ENCODE data around the gene SEC23A. TPM values are rescaled to one million over a fixed set of nuclear protein-coding genes. Genes with fewer than 3 reads are reported as not detected.

SEC23A gene
- total and polyA plus RNA-seq, 2 of the 13 experiments (the other 11 are each of a cell fraction or from before 2014, with no cell fraction given): 403 to 887 TPM

DNA sequence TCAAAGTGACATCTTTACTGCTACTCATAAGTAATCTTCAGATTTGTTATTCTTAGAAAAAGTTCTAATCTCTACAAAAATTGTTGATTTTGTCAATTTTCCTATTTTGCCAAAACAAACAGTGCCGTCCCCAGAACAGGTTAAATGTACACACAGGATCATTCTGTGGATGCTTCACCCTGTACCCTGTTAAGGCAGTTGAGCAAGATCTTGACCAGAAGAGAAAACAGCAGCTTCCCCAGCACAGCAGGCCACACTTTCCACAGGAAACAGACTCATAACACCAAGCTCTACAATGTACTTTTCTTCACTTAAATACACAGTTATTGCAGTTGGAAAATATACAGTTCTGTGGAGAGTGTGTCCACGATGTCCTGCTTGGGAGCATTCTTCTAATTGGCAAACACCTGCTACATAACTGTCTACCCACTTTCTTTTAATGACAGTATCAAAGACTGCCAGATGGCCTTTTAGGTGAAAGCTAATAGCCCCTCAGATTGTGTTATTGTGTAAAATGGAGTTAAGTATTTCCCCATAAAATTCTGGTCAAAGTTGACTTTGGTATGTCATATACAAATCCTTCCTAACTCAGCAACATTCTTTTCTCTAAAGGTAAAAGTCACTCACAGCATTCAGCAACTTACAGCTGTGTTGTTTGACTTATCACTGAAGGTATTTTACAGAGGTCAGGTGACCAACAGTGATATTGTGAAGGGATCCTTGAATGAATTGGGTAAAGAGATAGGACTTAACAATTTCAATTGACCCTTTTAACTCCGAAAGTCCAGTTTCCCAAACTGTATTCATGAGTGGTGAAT is 77.0 kb downstream of the SEC23A start (continued):
- TF ChIP-seq, protein P1, sequence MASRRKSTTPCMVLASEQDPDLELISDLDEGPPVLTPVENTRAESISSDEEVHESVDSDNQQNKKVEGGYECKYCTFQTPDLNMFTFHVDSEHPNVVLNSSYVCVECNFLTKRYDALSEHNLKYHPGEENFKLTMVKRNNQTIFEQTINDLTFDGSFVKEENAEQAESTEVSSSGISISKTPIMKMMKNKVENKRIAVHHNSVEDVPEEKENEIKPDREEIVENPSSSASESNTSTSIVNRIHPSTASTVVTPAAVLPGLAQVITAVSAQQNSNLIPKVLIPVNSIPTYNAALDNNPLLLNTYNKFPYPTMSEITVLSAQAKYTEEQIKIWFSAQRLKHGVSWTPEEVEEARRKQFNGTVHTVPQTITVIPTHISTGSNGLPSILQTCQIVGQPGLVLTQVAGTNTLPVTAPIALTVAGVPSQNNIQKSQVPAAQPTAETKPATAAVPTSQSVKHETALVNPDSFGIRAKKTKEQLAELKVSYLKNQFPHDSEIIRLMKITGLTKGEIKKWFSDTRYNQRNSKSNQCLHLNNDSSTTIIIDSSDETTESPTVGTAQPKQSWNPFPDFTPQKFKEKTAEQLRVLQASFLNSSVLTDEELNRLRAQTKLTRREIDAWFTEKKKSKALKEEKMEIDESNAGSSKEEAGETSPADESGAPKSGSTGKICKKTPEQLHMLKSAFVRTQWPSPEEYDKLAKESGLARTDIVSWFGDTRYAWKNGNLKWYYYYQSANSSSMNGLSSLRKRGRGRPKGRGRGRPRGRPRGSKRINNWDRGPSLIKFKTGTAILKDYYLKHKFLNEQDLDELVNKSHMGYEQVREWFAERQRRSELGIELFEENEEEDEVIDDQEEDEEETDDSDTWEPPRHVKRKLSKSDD (CRISPR knock-in tag; IDR thresholded peaks at IDR 0.05; ENCODE audit: low read depth): no peak
- no peak for TF ChIP-seq ZNF280B (CRISPR knock-in tag; IDR thresholded peaks at IDR 0.05; ENCODE audit: borderline replicate concordance)
- TF ChIP-seq, protein P2, sequence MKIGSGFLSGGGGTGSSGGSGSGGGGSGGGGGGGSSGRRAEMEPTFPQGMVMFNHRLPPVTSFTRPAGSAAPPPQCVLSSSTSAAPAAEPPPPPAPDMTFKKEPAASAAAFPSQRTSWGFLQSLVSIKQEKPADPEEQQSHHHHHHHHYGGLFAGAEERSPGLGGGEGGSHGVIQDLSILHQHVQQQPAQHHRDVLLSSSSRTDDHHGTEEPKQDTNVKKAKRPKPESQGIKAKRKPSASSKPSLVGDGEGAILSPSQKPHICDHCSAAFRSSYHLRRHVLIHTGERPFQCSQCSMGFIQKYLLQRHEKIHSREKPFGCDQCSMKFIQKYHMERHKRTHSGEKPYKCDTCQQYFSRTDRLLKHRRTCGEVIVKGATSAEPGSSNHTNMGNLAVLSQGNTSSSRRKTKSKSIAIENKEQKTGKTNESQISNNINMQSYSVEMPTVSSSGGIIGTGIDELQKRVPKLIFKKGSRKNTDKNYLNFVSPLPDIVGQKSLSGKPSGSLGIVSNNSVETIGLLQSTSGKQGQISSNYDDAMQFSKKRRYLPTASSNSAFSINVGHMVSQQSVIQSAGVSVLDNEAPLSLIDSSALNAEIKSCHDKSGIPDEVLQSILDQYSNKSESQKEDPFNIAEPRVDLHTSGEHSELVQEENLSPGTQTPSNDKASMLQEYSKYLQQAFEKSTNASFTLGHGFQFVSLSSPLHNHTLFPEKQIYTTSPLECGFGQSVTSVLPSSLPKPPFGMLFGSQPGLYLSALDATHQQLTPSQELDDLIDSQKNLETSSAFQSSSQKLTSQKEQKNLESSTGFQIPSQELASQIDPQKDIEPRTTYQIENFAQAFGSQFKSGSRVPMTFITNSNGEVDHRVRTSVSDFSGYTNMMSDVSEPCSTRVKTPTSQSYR (CRISPR knock-in tag; IDR thresholded peaks at IDR 0.05; ENCODE audit: borderline replicate concordance): peak; percentile 43; the same call in 1 of the 2 replicates
- TF ChIP-seq ZNF563 (CRISPR knock-in tag; IDR thresholded peaks at IDR 0.05): no peak
- no peak for TF ChIP-seq FOXP1 (IDR thresholded peaks at IDR 0.05)
- peak; percentile 100 for TF ChIP-seq FOXP1 (CRISPR knock-in tag; IDR thresholded peaks at IDR 0.05)
- peak; percentile 78; the same call in 1 of the 2 replicates for TF ChIP-seq TFAP4 (IDR thresholded peaks at IDR 0.05; ENCODE audit: borderline replicate concordance, low read depth)
- TF ChIP-seq ZC3H13 (CRISPR knock-in tag; IDR thresholded peaks at IDR 0.05): no peak
- TF ChIP-seq POLR2AphosphoS5 (IDR thresholded peaks at IDR 0.05; ENCODE audit: low read depth, low read length): peak; percentile 31; the same call in 1 of the 2 replicates
- 0 out of 2 replicates have a peak, but pooled peaks have one; percentile 75 for TF ChIP-seq ZNF607 (CRISPR knock-in tag; IDR thresholded peaks at IDR 0.05; ENCODE audit: borderline replicate concordance)
- TF ChIP-seq ZNF552 (CRISPR knock-in tag; IDR thresholded peaks at IDR 0.05; ENCODE audit: borderline replicate concordance): peak; percentile 74; the same call in 1 of the 2 replicates
- TF ChIP-seq RNF2 (conservative IDR thresholded peaks at IDR 0.05; ENCODE audit: low read depth): no peak
- no peak for TF ChIP-seq ZNF619 (CRISPR knock-in tag; IDR thresholded peaks at IDR 0.05)
- TF ChIP-seq, protein P3, sequence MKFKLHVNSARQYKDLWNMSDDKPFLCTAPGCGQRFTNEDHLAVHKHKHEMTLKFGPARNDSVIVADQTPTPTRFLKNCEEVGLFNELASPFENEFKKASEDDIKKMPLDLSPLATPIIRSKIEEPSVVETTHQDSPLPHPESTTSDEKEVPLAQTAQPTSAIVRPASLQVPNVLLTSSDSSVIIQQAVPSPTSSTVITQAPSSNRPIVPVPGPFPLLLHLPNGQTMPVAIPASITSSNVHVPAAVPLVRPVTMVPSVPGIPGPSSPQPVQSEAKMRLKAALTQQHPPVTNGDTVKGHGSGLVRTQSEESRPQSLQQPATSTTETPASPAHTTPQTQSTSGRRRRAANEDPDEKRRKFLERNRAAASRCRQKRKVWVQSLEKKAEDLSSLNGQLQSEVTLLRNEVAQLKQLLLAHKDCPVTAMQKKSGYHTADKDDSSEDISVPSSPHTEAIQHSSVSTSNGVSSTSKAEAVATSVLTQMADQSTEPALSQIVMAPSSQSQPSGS (CRISPR knock-in tag; IDR thresholded peaks at IDR 0.05): peak; percentile 83; the same call in 1 of the 2 replicates
- TF ChIP-seq ZMAT3 (CRISPR knock-in tag; conservative IDR thresholded peaks at IDR 0.05): peak; percentile 78; the same call in 1 of the 2 replicates
- TF ChIP-seq, protein P4, sequence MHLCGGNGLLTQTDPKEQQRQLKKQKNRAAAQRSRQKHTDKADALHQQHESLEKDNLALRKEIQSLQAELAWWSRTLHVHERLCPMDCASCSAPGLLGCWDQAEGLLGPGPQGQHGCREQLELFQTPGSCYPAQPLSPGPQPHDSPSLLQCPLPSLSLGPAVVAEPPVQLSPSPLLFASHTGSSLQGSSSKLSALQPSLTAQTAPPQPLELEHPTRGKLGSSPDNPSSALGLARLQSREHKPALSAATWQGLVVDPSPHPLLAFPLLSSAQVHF (CRISPR knock-in tag; IDR thresholded peaks at IDR 0.05): no peak
- no peak for TF ChIP-seq ZZZ3 (CRISPR knock-in tag; IDR thresholded peaks at IDR 0.05; ENCODE audit: borderline replicate concordance)
- TF ChIP-seq KDM6A (CRISPR knock-in tag; IDR thresholded peaks at IDR 0.05; ENCODE audit: low read depth): peak; percentile 94
- no peak for TF ChIP-seq ZNF883 (CRISPR knock-in tag; IDR thresholded peaks at IDR 0.05; ENCODE audit: not compliant biosample characterization)
